Measurements from ENCODE around the gene KRTAP13-4.

Gene KRTAP13-4

GRCh38 chr21:30437010-30437565 is 7.1 kb downstream of the KRTAP13-4 start:
- no peaks in the 10 kb centered on the region for H3K36me3 ChIP-seq (ENCODE audit: control insufficient read depth in 1 of 2, insufficient read depth in 2 of 2, low read length in 2 of 2)
- no peaks in the 10 kb centered on the region for H3K4me1 ChIP-seq (ENCODE audit: control insufficient read depth in 1 of 2, insufficient read depth in 2 of 2, low read length in 2 of 2)
- H3K9me3 ChIP-seq (ENCODE audit: control insufficient read depth in 1 of 2, low read length in 2 of 2) = peaks cover 0 to 11% of the 10 kb centered on the region in 2 donors
- H3K27me3 ChIP-seq (ENCODE audit: control insufficient read depth in 1 of 2, insufficient read depth in 2 of 2, low read length in 2 of 2) = no peaks in the 10 kb centered on the region
- H3K27ac ChIP-seq (ENCODE audit: low read depth, low read length) = no peak overlapping the region
- no peak overlapping the region for H3K4me3 ChIP-seq (ENCODE audit: low read depth in 1 of 2, low read length in 2 of 2)
- H3K9ac ChIP-seq (ENCODE audit: low read depth in 1 of 2, low read length in 2 of 2) = no peak overlapping the region

- Histone ChIP-seq H3K4me3 (ENCODE audit: low read depth in 1 of 2, low read length in 2 of 2) (no peak within 1 kb of the TSS), H3K36me3 (ENCODE audit: control insufficient read depth in 1 of 2, insufficient read depth in 2 of 2, low read length in 2 of 2) (no peaks in the 10 kb centered on the region), H3K9me3 (ENCODE audit: control insufficient read depth in 1 of 2, low read length in 2 of 2) (peaks cover 0 to 14% of the 10 kb centered on the region in 2 donors), H3K4me1 (ENCODE audit: control insufficient read depth in 1 of 2, insufficient read depth in 2 of 2, low read length in 2 of 2) (no peaks in the 10 kb centered on the region), H3K27me3 (ENCODE audit: control insufficient read depth in 1 of 2, insufficient read depth in 2 of 2, low read length in 2 of 2) (no peaks in the 10 kb centered on the region), H3K9ac (ENCODE audit: low read depth in 1 of 2, low read length in 2 of 2) (no peak within 1 kb of the TSS), H3K27ac (ENCODE audit: low read depth, low read length) (no peak within 1 kb of the TSS)
These were observed 10.0 kb downstream of the KRTAP13-4 start, which contains the start of gene KRTAP15-1 for GRCh38 chr21:30439975-30440374. TSS of gene KRTAP15-1 (plus strand) at chr21:30440275. CDS start at chr21:30440328, 53 bp downstream.

- Histone ChIP-seq H3K9me3 (ENCODE audit: control insufficient read depth in 1 of 2, low read length in 2 of 2) (peaks cover 0 to 14% of the 10 kb centered on the region in 2 donors), H3K9ac (ENCODE audit: low read depth in 1 of 2, low read length in 2 of 2) (no peak overlapping the region), H3K27ac (ENCODE audit: low read depth, low read length) (no peak overlapping the region), H3K4me3 (ENCODE audit: low read depth in 1 of 2, low read length in 2 of 2) (no peak overlapping the region), H3K27me3 (ENCODE audit: control insufficient read depth in 1 of 2, insufficient read depth in 2 of 2, low read length in 2 of 2) (no peaks in the 10 kb centered on the region), H3K4me1 (ENCODE audit: control insufficient read depth in 1 of 2, insufficient read depth in 2 of 2, low read length in 2 of 2) (no peaks in the 10 kb centered on the region), H3K36me3 (ENCODE audit: control insufficient read depth in 1 of 2, insufficient read depth in 2 of 2, low read length in 2 of 2) (no peaks in the 10 kb centered on the region)
These were observed 13.2 kb downstream of the KRTAP13-4 start for GRCh38 chr21:30443226-30443625.

- Histone ChIP-seq H3K27me3 (ENCODE audit: control insufficient read depth in 1 of 2, insufficient read depth in 2 of 2, low read length in 2 of 2) (no peaks in the 10 kb centered on the region), H3K4me3 (ENCODE audit: low read depth in 1 of 2, low read length in 2 of 2) (no peak overlapping the region), H3K36me3 (ENCODE audit: control insufficient read depth in 1 of 2, insufficient read depth in 2 of 2, low read length in 2 of 2) (no peaks in the 10 kb centered on the region), H3K4me1 (ENCODE audit: control insufficient read depth in 1 of 2, insufficient read depth in 2 of 2, low read length in 2 of 2) (no peaks in the 10 kb centered on the region), H3K9ac (ENCODE audit: low read depth in 1 of 2, low read length in 2 of 2) (no peak overlapping the region), H3K9me3 (ENCODE audit: control insufficient read depth in 1 of 2, low read length in 2 of 2) (peaks cover 0 to 14% of the 10 kb centered on the region in 2 donors), H3K27ac (ENCODE audit: low read depth, low read length) (no peak overlapping the region)
These were observed 14.2 kb downstream of the KRTAP13-4 start for GRCh38 chr21:30444204-30444603.

- H3K27ac ChIP-seq (ENCODE audit: low read depth, low read length) = no peak overlapping the region
- no peaks in the 10 kb centered on the region for H3K36me3 ChIP-seq (ENCODE audit: control insufficient read depth in 1 of 2, insufficient read depth in 2 of 2, low read length in 2 of 2)
- no peak overlapping the region for H3K9ac ChIP-seq (ENCODE audit: low read depth in 1 of 2, low read length in 2 of 2)
- H3K27me3 ChIP-seq (ENCODE audit: control insufficient read depth in 1 of 2, insufficient read depth in 2 of 2, low read length in 2 of 2) = no peaks in the 10 kb centered on the region
- peaks cover 0 to 9% of the 10 kb centered on the region in 2 donors for H3K9me3 ChIP-seq (ENCODE audit: control insufficient read depth in 1 of 2, low read length in 2 of 2)
- H3K4me1 ChIP-seq (ENCODE audit: control insufficient read depth in 1 of 2, insufficient read depth in 2 of 2, low read length in 2 of 2) = no peaks in the 10 kb centered on the region
- no peak overlapping the region for H3K4me3 ChIP-seq (ENCODE audit: low read depth in 1 of 2, low read length in 2 of 2)
These were observed 17.0 kb downstream of the KRTAP13-4 start for GRCh38 chr21:30447056-30447455.

GRCh38 chr21:30448514-30448913 is 18.5 kb downstream of the KRTAP13-4 start:
- Histone ChIP-seq H3K36me3 (ENCODE audit: control insufficient read depth in 1 of 2, insufficient read depth in 2 of 2, low read length in 2 of 2) (no peaks in the 10 kb centered on the region), H3K4me1 (ENCODE audit: control insufficient read depth in 1 of 2, insufficient read depth in 2 of 2, low read length in 2 of 2) (no peaks in the 10 kb centered on the region), H3K27ac (ENCODE audit: low read depth, low read length) (no peak overlapping the region), H3K27me3 (ENCODE audit: control insufficient read depth in 1 of 2, insufficient read depth in 2 of 2, low read length in 2 of 2) (no peaks in the 10 kb centered on the region), H3K9ac (ENCODE audit: low read depth in 1 of 2, low read length in 2 of 2) (no peak overlapping the region), H3K4me3 (ENCODE audit: low read depth in 1 of 2, low read length in 2 of 2) (no peak overlapping the region), H3K9me3 (ENCODE audit: control insufficient read depth in 1 of 2, low read length in 2 of 2) (peaks cover 0 to 9% of the 10 kb centered on the region in 2 donors)

GRCh38 chr21:30463713-30464112 is 33.7 kb downstream of the KRTAP13-4 start:
- Histone ChIP-seq H3K9me3 (ENCODE audit: control insufficient read depth in 1 of 2, low read length in 2 of 2) (no peaks in the 10 kb centered on the region), H3K27me3 (ENCODE audit: control insufficient read depth in 1 of 2, insufficient read depth in 2 of 2, low read length in 2 of 2) (no peaks in the 10 kb centered on the region), H3K4me3 (ENCODE audit: low read depth in 1 of 2, low read length in 2 of 2) (no peak overlapping the region), H3K27ac (ENCODE audit: low read depth, low read length) (no peak overlapping the region), H3K9ac (ENCODE audit: low read depth in 1 of 2, low read length in 2 of 2) (no peak overlapping the region), H3K4me1 (ENCODE audit: control insufficient read depth in 1 of 2, insufficient read depth in 2 of 2, low read length in 2 of 2) (no peaks in the 10 kb centered on the region), H3K36me3 (ENCODE audit: control insufficient read depth in 1 of 2, insufficient read depth in 2 of 2, low read length in 2 of 2) (no peaks in the 10 kb centered on the region)

- Histone ChIP-seq H3K4me3 (ENCODE audit: low read depth in 1 of 2, low read length in 2 of 2) (no peak overlapping the region), H3K9me3 (ENCODE audit: control insufficient read depth in 1 of 2, low read length in 2 of 2) (peaks cover 0 to 5% of the 10 kb centered on the region in 2 donors), H3K4me1 (ENCODE audit: control insufficient read depth in 1 of 2, insufficient read depth in 2 of 2, low read length in 2 of 2) (no peaks in the 10 kb centered on the region), H3K27ac (ENCODE audit: low read depth, low read length) (no peak overlapping the region), H3K27me3 (ENCODE audit: control insufficient read depth in 1 of 2, insufficient read depth in 2 of 2, low read length in 2 of 2) (no peaks in the 10 kb centered on the region), H3K9ac (ENCODE audit: low read depth in 1 of 2, low read length in 2 of 2) (no peak overlapping the region), H3K36me3 (ENCODE audit: control insufficient read depth in 1 of 2, insufficient read depth in 2 of 2, low read length in 2 of 2) (no peaks in the 10 kb centered on the region)
These were observed 39.1 kb downstream of the KRTAP13-4 start for GRCh38 chr21:30468900-30469714.

GRCh38 chr21:30478004-30478403 is 48.0 kb downstream of the KRTAP13-4 start:
- Histone ChIP-seq H3K4me1 (ENCODE audit: control insufficient read depth in 1 of 2, insufficient read depth in 2 of 2, low read length in 2 of 2) (no peaks in the 10 kb centered on the region), H3K27ac (ENCODE audit: low read depth, low read length) (no peak overlapping the region), H3K36me3 (ENCODE audit: control insufficient read depth in 1 of 2, insufficient read depth in 2 of 2, low read length in 2 of 2) (no peaks in the 10 kb centered on the region), H3K9me3 (ENCODE audit: control insufficient read depth in 1 of 2, low read length in 2 of 2) (peaks cover 2 to 14% of the 10 kb centered on the region in 2 donors), H3K9ac (ENCODE audit: low read depth in 1 of 2, low read length in 2 of 2) (no peak overlapping the region), H3K4me3 (ENCODE audit: low read depth in 1 of 2, low read length in 2 of 2) (no peak overlapping the region), H3K27me3 (ENCODE audit: control insufficient read depth in 1 of 2, insufficient read depth in 2 of 2, low read length in 2 of 2) (no peaks in the 10 kb centered on the region)

GRCh38 chr21:30479259-30479658 is 49.2 kb downstream of the KRTAP13-4 start:
- H3K27me3 ChIP-seq (ENCODE audit: control insufficient read depth in 1 of 2, insufficient read depth in 2 of 2, low read length in 2 of 2) = no peaks in the 10 kb centered on the region
- no peak overlapping the region for H3K4me3 ChIP-seq (ENCODE audit: low read depth in 1 of 2, low read length in 2 of 2)
- H3K9ac ChIP-seq (ENCODE audit: low read depth in 1 of 2, low read length in 2 of 2) = no peak overlapping the region
- no peaks in the 10 kb centered on the region for H3K36me3 ChIP-seq (ENCODE audit: control insufficient read depth in 1 of 2, insufficient read depth in 2 of 2, low read length in 2 of 2)
- H3K4me1 ChIP-seq (ENCODE audit: control insufficient read depth in 1 of 2, insufficient read depth in 2 of 2, low read length in 2 of 2) = no peaks in the 10 kb centered on the region
- H3K27ac ChIP-seq (ENCODE audit: low read depth, low read length) = no peak overlapping the region
- peaks cover 2 to 14% of the 10 kb centered on the region in 2 donors for H3K9me3 ChIP-seq (ENCODE audit: control insufficient read depth in 1 of 2, low read length in 2 of 2)

All from duodenal mucosa (tissue), 2 donors.